Omental fat pad (tissue), 4 donors: ENCODE data around the gene LIPG. TPM values are rescaled to one million over a fixed set of nuclear protein-coding genes. Genes with fewer than 3 reads are reported as not detected.
"Not testable (repeated sequence)": the region's sequence is repeated elsewhere in the genome, so short reads cannot be mapped to it uniquely, and the experiment has no call there.

ENCODE experiments used
- ATAC-seq: fragments of 150-250 bp; one replicate; pipeline ENCODE4 v1.9.1; 2016; ENCODE audit warnings: mild to moderate bottlenecking, moderate library complexity; ENCODE audit not compliant: low FRiP score
- DNase-seq: peaks from one replicate; pipeline ENCODE4 v3.0.0-alpha.2; 2019; ENCODE audit warnings: low spot score
- CTCF ChIP-seq, 3 donors: fragments of 450-650 bp; IDR thresholded peaks; one replicate each; pipeline ENCODE4 v1.5.1; 2016 to 2017; ENCODE audit warnings: antibody characterized with exemption in 3 of 3, mild to moderate bottlenecking in 3 of 3, moderate library complexity in 2 of 3
- total RNA-seq, 4 donors: library from RNA; depleted of rRNA; stranded (reverse); fragments of >200 nt; gene quantifications; one replicate each; pipeline ENCODE4 v1.1.0, GENCODE V29; 2016

Gene LIPG
- total RNA-seq, 4 donors from 2014 or later, result 0.94 to 53.2 (median 1.2) TPM

- TF ChIP-seq CTCF (IDR thresholded peaks at IDR 0.05), result no peak
- ATAC-seq (no peak), DNase-seq (no peak)
Observed at GRCh38 chr18:49572611-49573345, 10.9 kb downstream of the LIPG start.

- ATAC-seq, result no peak
- no peak for TF ChIP-seq CTCF (IDR thresholded peaks at IDR 0.05)
- DNase-seq, result no peak
Observed at GRCh38 chr18:49573835-49574234, 12.0 kb downstream of the LIPG start.

- not testable (repeated sequence) for DNase-seq, ATAC-seq
Observed at GRCh38 chr18:49579041-49579440, 17.2 kb downstream of the LIPG start.

- not testable (repeated sequence) for ATAC-seq, DNase-seq
Observed at GRCh38 chr18:49579583-49579982, 17.7 kb downstream of the LIPG start.

GRCh38 chr18:49580279-49580678, 18.4 kb downstream of the LIPG start:
- DNase-seq, result no peak
- no peak for ATAC-seq
- TF ChIP-seq CTCF (IDR thresholded peaks at IDR 0.05), result no peak

- no peak for ATAC-seq
- DNase-seq, result no peak
- TF ChIP-seq CTCF (IDR thresholded peaks at IDR 0.05), result no peak
Observed at GRCh38 chr18:49581371-49581770, 19.5 kb downstream of the LIPG start.

- ATAC-seq, result no peak
- DNase-seq, result no peak
- no peak for TF ChIP-seq CTCF (IDR thresholded peaks at IDR 0.05)
Observed at GRCh38 chr18:49582579-49582978, 20.7 kb downstream of the LIPG start.

GRCh38 chr18:49584394-49584793, 22.5 kb downstream of the LIPG start:
- no peak for DNase-seq
- no peak for TF ChIP-seq CTCF (IDR thresholded peaks at IDR 0.05)
- no peak for ATAC-seq

- not testable (repeated sequence) for DNase-seq, ATAC-seq
Observed at GRCh38 chr18:49584951-49585350, 23.1 kb downstream of the LIPG start.
